Fibroblast of peridontal ligament (primary cell): ENCODE results near the gene LIN37.
A peak's percentile ranks its signal among the peaks of the same experiment; 100 is the strongest.
"Not testable (repeated sequence)": the region's sequence is repeated elsewhere in the genome, so short reads cannot be mapped to it uniquely, and the experiment has no call there.

Experiments used
- DNase-seq: peaks from one replicate; pipeline ENCODE4 v3.0.0-alpha.2; 2010; ENCODE audit errors: extremely low read depth

LIN37 gene

DNA sequence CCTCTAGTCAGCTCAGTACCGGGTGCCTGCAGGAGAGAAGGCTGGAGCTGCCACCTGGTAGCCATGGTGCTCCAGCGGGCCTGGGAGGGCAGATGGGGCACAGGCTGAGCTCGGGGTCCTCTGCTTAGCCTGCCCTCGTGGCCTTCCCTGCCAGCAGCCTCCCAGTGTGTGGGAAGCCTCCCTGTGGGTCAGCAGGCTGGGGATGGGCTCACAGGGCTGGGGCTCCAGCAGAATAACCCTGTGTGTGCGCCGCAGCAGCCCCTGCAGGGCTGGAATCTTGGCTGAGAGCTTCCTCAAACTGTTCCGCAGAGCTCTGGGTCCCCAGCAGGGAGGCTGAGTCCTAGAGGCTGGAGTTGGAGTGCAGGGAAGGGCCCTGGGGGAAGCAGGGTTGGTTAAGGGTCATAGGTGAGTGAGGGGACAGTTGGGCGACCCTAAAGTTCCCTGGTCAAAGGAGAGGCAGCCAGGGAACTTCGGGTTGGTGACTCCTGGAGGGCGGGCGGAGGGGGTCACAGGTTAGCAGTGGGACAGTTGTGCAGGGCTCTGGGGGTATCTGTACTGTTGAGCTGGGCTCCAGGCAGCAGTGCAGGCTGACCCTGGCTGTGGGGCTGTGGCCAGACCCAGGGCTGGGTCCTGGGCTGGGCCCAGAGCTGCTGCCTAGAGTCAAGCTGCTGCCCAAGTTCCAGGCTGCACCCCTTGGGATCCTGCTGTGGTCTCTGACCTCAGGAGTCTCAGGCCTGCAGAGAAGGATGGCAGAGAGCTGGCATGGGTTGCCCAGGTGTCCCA lies 41.0 kb downstream of the LIN37 start:
- DNase-seq = no peak

- DNase-seq = no peak
Measured at GRCh38 chr19:35789978-35790944, 41.9 kb downstream of the LIN37 start.

DNA sequence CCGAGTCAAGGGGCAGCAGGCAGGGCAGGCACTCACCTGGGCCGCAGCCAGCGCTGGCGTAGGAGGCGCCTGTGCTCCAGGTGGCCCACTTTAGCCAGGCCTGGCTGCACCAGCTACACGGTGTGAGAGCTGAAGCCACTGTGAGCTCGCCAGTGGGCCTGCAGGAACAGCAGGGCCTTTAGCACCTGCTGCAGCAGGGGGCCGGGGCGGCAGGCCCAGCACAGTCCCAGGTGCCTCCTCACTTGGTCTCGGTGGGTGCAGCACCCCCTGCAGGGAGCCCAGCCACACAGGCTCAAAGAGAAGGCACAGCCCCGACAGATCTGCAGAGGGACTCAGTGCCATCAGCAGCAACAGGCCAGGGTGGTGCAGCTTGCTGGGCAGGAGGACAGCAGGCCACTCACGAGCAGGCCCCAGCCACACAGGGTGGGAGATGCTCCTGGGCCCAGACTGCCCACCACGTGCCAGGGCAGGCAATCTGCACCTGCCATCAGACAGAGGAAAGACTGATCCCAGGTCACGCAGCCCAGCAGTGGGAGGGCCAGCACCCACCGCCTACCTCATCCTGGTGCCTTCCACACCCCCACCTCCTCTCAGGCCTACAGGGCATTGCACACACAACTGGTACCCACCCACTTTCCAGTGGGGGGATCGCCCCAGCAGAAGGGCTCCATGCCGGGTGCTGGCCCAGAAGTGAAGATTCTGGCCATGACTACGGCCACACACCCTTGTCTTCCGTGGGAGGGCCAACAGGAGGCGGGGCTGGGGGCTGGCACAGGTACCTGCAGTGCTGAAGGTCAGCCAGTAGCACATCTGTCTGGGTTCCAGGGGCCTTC lies 42.8 kb downstream of the LIN37 start:
- DNase-seq = no peak

DNA sequence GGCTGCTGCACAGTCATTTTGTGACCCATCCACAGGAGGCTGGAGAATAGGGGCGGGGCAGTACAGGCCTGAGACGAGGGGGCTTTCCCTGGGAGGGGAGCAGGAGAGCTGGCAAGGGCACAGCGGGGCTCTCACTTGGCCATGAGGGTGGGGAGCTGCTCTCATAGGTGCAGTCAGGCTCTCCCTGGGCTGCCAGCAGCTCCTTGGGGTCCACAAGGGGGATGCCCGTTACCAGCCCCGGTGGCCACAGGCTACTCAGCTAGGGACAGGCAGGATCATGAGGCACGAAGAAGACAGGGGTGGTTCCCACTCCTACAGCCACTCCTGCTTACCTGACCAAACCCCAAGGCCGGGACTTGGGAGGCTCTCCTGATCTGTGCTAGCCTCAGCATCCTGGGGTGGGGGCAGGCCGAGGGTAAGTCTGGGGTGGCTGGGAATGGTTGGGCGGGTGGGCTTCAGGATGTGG lies 43.5 kb downstream of the LIN37 start:
- DNase-seq = no peak

- no peak for DNase-seq
Measured at GRCh38 chr19:35792312-35792711, 43.9 kb downstream of the LIN37 start.

DNA sequence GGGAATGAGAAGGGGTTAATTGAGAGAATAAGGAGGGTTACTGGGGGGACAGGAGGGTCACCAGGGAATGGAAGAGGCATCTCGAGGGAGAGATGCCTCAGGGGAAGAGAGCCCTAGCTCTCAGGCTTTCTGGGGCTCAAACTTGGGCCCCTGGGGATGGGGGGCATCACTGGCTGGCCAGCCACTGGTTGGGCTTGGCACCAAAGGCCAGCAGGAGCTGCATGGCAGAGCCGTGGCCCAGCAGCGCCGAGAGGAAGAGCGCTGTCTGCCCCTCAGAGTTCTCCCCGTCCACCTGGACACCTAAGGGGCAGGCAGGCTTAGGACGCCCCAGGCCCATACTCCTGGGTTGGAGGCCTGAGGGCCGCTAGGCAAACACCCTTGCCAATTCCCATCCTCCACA lies 44.5 kb downstream of the LIN37 start:
- no peak for DNase-seq

GRCh38 chr19:35793381-35794165 lies 45.2 kb downstream of the LIN37 start:
- peak; percentile 41 for DNase-seq

- DNase-seq = not testable (repeated sequence)
Measured at GRCh38 chr19:35795564-35795963, 47.2 kb downstream of the LIN37 start.

GRCh38 chr19:35796645-35797542 lies 48.5 kb downstream of the LIN37 start:
- DNase-seq = no peak

DNA sequence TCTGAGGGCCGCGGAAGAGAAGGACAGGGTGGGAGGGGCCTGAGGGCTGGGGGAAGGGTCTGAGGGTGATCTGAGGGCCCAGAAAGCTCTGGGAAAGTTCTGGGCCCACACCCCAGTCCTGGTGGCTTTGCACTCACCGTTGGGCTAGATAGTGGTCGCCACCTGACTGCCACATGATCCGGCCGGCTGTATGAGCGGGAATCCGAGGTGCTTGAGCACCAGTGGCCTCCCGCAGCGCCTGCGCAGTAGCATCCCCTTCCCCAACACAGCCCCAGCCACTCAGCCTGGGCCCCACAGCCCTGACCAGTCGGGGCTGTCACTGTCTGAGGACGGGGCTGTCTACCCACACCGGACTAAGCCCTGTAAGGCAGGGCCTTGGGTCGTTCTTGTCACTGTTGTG lies 49.3 kb downstream of the LIN37 start:
- DNase-seq = no peak

DNA sequence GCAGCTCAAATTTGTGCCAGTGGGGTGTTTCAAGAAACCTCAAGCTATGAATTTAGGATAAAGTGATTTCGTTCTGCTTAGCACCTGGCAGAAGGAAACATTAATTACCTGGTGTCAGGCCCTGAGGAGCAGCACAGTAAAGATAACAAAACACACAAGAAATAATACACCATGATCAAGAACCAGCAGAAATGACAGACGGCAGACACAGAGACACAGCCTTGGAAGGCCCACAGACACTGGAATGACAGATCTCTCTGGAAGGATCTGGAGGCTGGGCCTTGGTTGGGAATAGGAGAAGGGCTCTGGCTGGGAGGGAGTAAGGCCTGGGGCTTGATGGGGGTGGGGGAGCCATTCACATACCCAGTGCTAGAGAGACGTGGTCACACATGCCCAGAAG lies 53.5 kb downstream of the LIN37 start:
- no peak for DNase-seq
